Neuronal stem cell (in vitro differentiated cells): ENCODE data around the gene PARD3.

Experiments used
- DNase-seq: peaks from one replicate; pipeline ENCODE4 v3.0.0-alpha.2; 2013; ENCODE audit warnings: low spot score
- H2AFZ ChIP-seq: one replicate; pipeline ENCODE4 v1.6.1; 2013; ENCODE audit warnings: mild to moderate bottlenecking, low read length, inconsistent platforms
- H2AK5ac ChIP-seq: 2 replicates; pipeline ENCODE4 v1.6.1; 2013; ENCODE audit warnings: low read depth, mild to moderate bottlenecking, inconsistent platforms, low read length, moderate library complexity, mixed read lengths
- H2BK120ac ChIP-seq: 2 replicates; pipeline ENCODE4 v1.6.1; 2013; ENCODE audit warnings: low read depth, mild to moderate bottlenecking, inconsistent platforms, low read length, moderate library complexity, mixed read lengths
- H2BK12ac ChIP-seq: one replicate; pipeline ENCODE4 v1.6.1; 2013; ENCODE audit warnings: low read length, inconsistent platforms
- H2BK15ac ChIP-seq: 2 replicates; pipeline ENCODE4 v1.6.1; 2013; ENCODE audit warnings: mild to moderate bottlenecking, low read length, inconsistent platforms, mixed read lengths
- H2BK5ac ChIP-seq: one replicate; pipeline ENCODE4 v1.6.1; 2013; ENCODE audit warnings: inconsistent platforms, mild to moderate bottlenecking, low read length, moderate library complexity
- H3K14ac ChIP-seq: one replicate; pipeline ENCODE4 v1.6.1; 2013; ENCODE audit warnings: low read length, inconsistent platforms
- H3K18ac ChIP-seq: 2 replicates; pipeline ENCODE4 v1.6.1; 2013; ENCODE audit warnings: low read length, inconsistent platforms
- H3K23ac ChIP-seq: 2 replicates; pipeline ENCODE4 v1.6.1; 2013; ENCODE audit warnings: low read depth, mild to moderate bottlenecking, mixed read lengths, low read length, inconsistent platforms; ENCODE audit not compliant: poor library complexity
- H3K27ac ChIP-seq: replicated peaks from 3 replicates; pipeline ENCODE4 v1.5.1; 2013; ENCODE audit warnings: low read length, inconsistent platforms
- H3K27me3 ChIP-seq, 3 experiments: 2 replicates each; pipeline ENCODE4 v1.6.1; 2013; ENCODE audit warnings: low read length in 3 of 3, mild to moderate bottlenecking in 2 of 3, inconsistent platforms in 1 of 3, low read depth in 1 of 3, mixed read lengths in 1 of 3, moderate library complexity in 1 of 3; ENCODE audit not compliant: control insufficient read depth in 3 of 3, insufficient read depth in 3 of 3
- H3K36me3 ChIP-seq, 2 donors: replicated peaks in 1 of 2; 2 replicates each; pipeline ENCODE4 v1.6.1; 2013; ENCODE audit warnings: low read length in 2 of 2; ENCODE audit not compliant: control insufficient read depth in 2 of 2, insufficient read depth in 2 of 2
- H3K4ac ChIP-seq: 2 replicates; pipeline ENCODE4 v1.6.1; 2013; ENCODE audit warnings: inconsistent platforms, mild to moderate bottlenecking, low read length, moderate library complexity
- H3K4me1 ChIP-seq, 2 donors: 1 replicate in 1 of 2; 2 replicates in 1 of 2; pipeline ENCODE4 v1.6.1; 2013; ENCODE audit warnings: low read length in 2 of 2, low read depth in 1 of 2; ENCODE audit not compliant: control insufficient read depth in 2 of 2, insufficient read depth in 1 of 2
- H3K4me2 ChIP-seq: one replicate; pipeline ENCODE4 v1.6.1; 2013; ENCODE audit warnings: mild to moderate bottlenecking, low read length, inconsistent platforms; ENCODE audit not compliant: insufficient read depth, poor library complexity, severe bottlenecking
- H3K4me3 ChIP-seq, 2 donors: 2 replicates each; pipeline ENCODE4 v1.5.1; 2013; ENCODE audit warnings: low read length in 2 of 2, mild to moderate bottlenecking in 2 of 2, inconsistent platforms in 1 of 2, moderate library complexity in 1 of 2
- H3K79me1 ChIP-seq: one replicate; pipeline ENCODE4 v1.6.1; 2013; ENCODE audit warnings: low read depth, mild to moderate bottlenecking, inconsistent platforms, low read length, moderate library complexity
- H3K9ac ChIP-seq: one replicate; pipeline ENCODE4 v1.6.1; 2013; ENCODE audit warnings: mild to moderate bottlenecking, low read depth, low read length, inconsistent platforms; ENCODE audit not compliant: poor library complexity
- H3K9me3 ChIP-seq, 2 donors: replicated peaks in 1 of 2; 2 replicates each; pipeline versions ENCODE3 to v1.6.1; 2013; ENCODE audit warnings: low read length in 2 of 2, mild to moderate bottlenecking in 2 of 2, inconsistent platforms in 1 of 2, low read depth in 1 of 2, mixed read lengths in 1 of 2, moderate library complexity in 1 of 2; ENCODE audit not compliant: control insufficient read depth in 2 of 2, insufficient read depth in 1 of 2
- H4K8ac ChIP-seq: one replicate; pipeline ENCODE4 v1.6.1; 2013; ENCODE audit warnings: low read depth, mild to moderate bottlenecking, inconsistent platforms, low read length, moderate library complexity
- H4K91ac ChIP-seq: one replicate; pipeline ENCODE4 v1.6.1; 2013; ENCODE audit warnings: low read length, low read depth, mild to moderate bottlenecking, inconsistent platforms; ENCODE audit not compliant: poor library complexity
- whole genome bisulfite sequencing, 2 donors: extraction: QIAGEN DNeasy Blood & Tissue Kit; methylation state at CpG; one replicate each; pipeline ENCODE4 v1.1.7; 2013; ENCODE audit warnings: missing lambda C conversion rate in 2 of 2, mixed read lengths in 1 of 2; ENCODE audit not compliant: insufficient read length in 2 of 2, insufficient replicate concordance in 1 of 2; ENCODE audit errors: extremely low coverage in 2 of 2; 5-methylcytosine and 5-hydroxymethylcytosine counted together

The PARD3 gene

GRCh38 chr10:34343764-34344163 is 471.3 kb downstream of the PARD3 start:
- Histone ChIP-seq H3K27me3 (no peaks in the 10 kb centered on the region), H4K8ac (no peak overlapping the region), H3K23ac (no peak overlapping the region), H2AFZ (no peak overlapping the region), H3K14ac (no peak overlapping the region), H2AK5ac (no peak overlapping the region), H3K27ac (no peak overlapping the region), H3K36me3 (peaks cover 0 to 37% of the 10 kb centered on the region in 2 donors), H4K91ac (no peak overlapping the region), H3K9ac (no peak overlapping the region), H2BK120ac (no peak overlapping the region), H3K4me1 (peaks cover 0 to 1% of the 10 kb centered on the region in 2 donors), H3K4me3 (no peak overlapping the region), H3K4me2 (no peak overlapping the region), H2BK5ac (no peak overlapping the region), H2BK15ac (no peak overlapping the region), H3K9me3 (peaks cover 0 to 1% of the 10 kb centered on the region in 2 donors), H3K4ac (no peak overlapping the region), H3K18ac (no peak overlapping the region), H2BK12ac (no peak overlapping the region), H3K79me1 (no peaks in the 10 kb centered on the region)
- no CpG with 5 or more reads among the region's 1 CpG for WGBS, 2 donors
- DNase-seq: no peak

- Histone ChIP-seq H2BK15ac (no peak overlapping the region), H3K23ac (no peak overlapping the region), H2BK12ac (no peak overlapping the region), H4K91ac (no peak overlapping the region), H3K27me3 (no peaks in the 10 kb centered on the region), H3K4me1 (peaks cover 0 to 1% of the 10 kb centered on the region in 2 donors), H3K4me3 (no peak overlapping the region), H2AK5ac (no peak overlapping the region), H2BK5ac (no peak overlapping the region), H3K27ac (no peak overlapping the region), H3K18ac (no peak overlapping the region), H3K14ac (peak overlapping the region; percentile 82), H3K36me3 (peaks cover 0 to 27% of the 10 kb centered on the region in 2 donors), H3K4ac (no peak overlapping the region), H3K4me2 (no peak overlapping the region), H3K9ac (no peak overlapping the region), H2BK120ac (no peak overlapping the region), H3K79me1 (no peaks in the 10 kb centered on the region), H3K9me3 (peaks cover 0 to 1% of the 10 kb centered on the region in 2 donors), H2AFZ (no peak overlapping the region), H4K8ac (no peak overlapping the region)
- no CpG with 5 or more reads among the region's 4 CpGs for WGBS, 2 donors
- no peak for DNase-seq
Observed at GRCh38 chr10:34341473-34341872, 473.6 kb downstream of the PARD3 start.

DNA sequence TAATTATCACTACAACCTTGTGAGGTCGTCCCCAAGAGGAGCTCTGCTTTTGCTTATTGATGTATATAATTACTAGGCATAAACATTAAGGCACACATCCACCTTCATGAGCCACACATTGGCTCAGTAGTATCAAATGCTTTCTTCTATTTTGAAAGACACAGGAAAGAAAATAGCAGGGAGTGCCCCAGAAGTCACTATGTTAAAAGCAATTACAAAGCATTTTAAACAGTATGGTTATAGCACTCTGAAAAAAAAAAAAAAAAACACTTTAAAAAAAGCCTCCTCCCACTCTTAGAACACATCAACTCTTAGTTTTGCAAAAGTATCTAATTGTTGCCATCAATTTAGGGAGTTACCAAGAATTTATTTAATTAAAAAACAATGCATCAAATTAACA is 474.2 kb downstream of the PARD3 start:
- Histone ChIP-seq H3K4me2 (no peak overlapping the region), H4K8ac (no peak overlapping the region), H3K36me3 (peaks cover 0 to 27% of the 10 kb centered on the region in 2 donors), H2BK120ac (no peak overlapping the region), H3K27me3 (no peaks in the 10 kb centered on the region), H3K9me3 (peaks cover 0 to 1% of the 10 kb centered on the region in 2 donors), H3K14ac (no peak overlapping the region), H3K4me3 (no peak overlapping the region), H3K79me1 (no peaks in the 10 kb centered on the region), H3K27ac (no peak overlapping the region), H3K23ac (no peak overlapping the region), H2AK5ac (no peak overlapping the region), H2AFZ (no peak overlapping the region), H3K9ac (no peak overlapping the region), H3K4ac (no peak overlapping the region), H2BK15ac (no peak overlapping the region), H4K91ac (no peak overlapping the region), H2BK12ac (no peak overlapping the region), H3K18ac (no peak overlapping the region), H2BK5ac (no peak overlapping the region), H3K4me1 (peaks cover 0 to 1% of the 10 kb centered on the region in 2 donors)
- DNase-seq: no peak
- WGBS, 2 donors: no CpG with 5 or more reads among the region's 1 CpG

DNA sequence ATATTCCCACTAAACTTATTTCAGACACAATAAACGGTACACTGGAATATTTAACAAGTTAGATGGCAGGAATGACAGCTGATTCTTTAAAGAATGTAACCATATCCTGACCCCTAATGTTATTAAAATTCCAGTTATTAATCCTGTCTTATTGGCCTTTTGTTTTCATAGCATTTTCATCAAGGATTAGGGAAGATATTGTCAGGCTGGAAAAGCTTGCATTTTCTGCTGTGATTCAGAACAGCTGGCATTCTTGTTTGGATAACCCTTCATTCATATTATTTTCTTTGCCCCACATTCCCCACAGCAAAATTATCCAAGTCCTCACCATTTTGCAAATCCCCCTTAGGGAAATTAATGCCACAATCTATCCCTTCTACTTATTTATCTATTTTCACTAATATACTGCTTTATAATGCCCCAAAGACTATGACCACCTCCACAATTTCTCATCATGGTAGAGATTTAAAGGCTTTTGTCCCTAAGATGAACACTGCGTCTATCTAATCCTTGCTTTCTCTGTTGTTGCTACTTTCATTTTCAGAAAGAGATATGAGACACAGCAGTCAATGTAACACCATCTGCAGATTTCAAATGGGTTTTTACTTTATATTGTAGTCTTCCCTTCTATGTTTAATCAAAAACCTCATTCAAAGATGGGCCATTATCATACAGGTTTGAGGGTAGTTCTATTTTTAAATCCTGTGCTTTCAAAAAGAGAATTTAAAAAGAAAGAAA is 475.1 kb downstream of the PARD3 start:
- H3K36me3 ChIP-seq: peaks cover 0 to 32% of the 10 kb centered on the region in 2 donors
- no peak for DNase-seq

More for the DNA sequence above, 475.1 kb downstream of the PARD3 start:
- Histone ChIP-seq H4K8ac (no peak overlapping the region), H3K14ac (no peak overlapping the region), H2BK120ac (no peak overlapping the region), H3K9ac (no peak overlapping the region), H3K4me2 (no peak overlapping the region), H3K4ac (no peak overlapping the region), H2BK15ac (no peak overlapping the region), H2AK5ac (no peak overlapping the region), H3K27me3 (no peaks in the 10 kb centered on the region), H3K79me1 (no peaks in the 10 kb centered on the region), H3K4me3 (no peak overlapping the region), H4K91ac (no peak overlapping the region), H2AFZ (no peak overlapping the region), H3K9me3 (peaks cover 0 to 1% of the 10 kb centered on the region in 2 donors), H3K23ac (no peak overlapping the region), H3K4me1 (peaks cover 0 to 1% of the 10 kb centered on the region in 2 donors), H3K27ac (no peak overlapping the region), H2BK5ac (no peak overlapping the region), H2BK12ac (no peak overlapping the region), H3K18ac (no peak overlapping the region)
- WGBS, 2 donors: no CpG with 5 or more reads among the region's 2 CpGs
